Fibroblast of pulmonary artery (primary cell): ENCODE data around the gene ANAPC10.
"Not testable (repeated sequence)": the region's sequence is repeated elsewhere in the genome, so short reads cannot be mapped to it uniquely, and the experiment has no call there.

ENCODE experiments used
- DNase-seq: peaks from one replicate; pipeline ENCODE4 v3.0.0-alpha.2; 2010; ENCODE audit warnings: low read depth
- H3K4me3 ChIP-seq: replicated peaks from 2 replicates; pipeline ENCODE4 v1.5.1; 2011; ENCODE audit warnings: low read depth, mild to moderate bottlenecking, control low read depth, low read length, moderate library complexity
- CTCF ChIP-seq: IDR thresholded peaks from 2 replicates; pipeline ENCODE4 v1.5.1; 2011; ENCODE audit warnings: mild to moderate bottlenecking, control low read depth, low read length, inconsistent platforms; ENCODE audit errors: missing control alignments

Gene ANAPC10

DNA sequence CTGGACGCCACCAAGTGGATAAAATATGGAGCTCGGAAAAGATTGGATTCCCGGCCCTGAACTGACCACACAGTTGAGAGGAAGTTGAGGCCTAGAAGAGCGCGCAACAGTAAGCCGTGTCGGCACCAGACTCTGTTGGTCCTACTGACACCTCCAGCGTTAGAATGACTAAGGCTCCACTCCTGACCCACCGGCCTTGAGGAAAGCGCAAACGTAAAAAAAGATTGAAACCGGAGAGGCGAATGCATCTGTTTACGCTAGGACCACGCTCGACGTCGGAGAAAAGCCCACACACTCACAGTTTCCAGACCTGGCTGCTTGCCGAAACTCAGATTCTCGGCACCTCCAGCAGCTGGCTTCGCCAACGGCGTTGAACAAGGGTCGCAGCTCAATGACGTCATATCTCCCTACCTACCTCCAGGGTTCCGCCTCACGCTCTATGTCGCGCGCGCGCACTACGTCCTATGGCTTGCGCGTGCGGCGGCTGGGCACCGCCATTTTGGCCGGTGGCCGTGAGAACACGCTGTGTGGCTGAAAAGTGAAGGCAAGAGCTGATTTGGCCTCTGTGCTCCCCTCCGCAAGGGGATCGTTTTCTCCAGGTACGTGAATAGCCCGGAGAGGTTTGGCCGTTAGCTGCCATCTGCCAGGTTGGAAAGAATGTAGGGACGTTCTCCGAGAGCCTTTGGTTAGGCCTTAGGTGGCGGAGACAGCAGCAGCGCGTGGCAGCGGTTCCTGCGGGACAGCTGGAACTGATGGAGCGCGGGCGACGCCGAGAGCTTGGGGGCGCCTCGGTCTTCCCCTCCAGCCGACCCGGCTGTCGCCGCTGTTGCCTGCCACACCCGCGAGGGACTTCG, at the start of gene ANAPC10, which contains the start of gene ABCE1:
Gene ANAPC10, minus strand, starts transcription at position 376 of the 854 bp plus-strand sequence. CDS start 2,097 bp downstream, outside the sequence.
Gene ABCE1, plus strand, starts transcription at position 491 of the 854 bp plus-strand sequence. CDS start 6,102 bp downstream, outside the sequence.
- peak; percentile 99 for DNase-seq
- peak within 1 kb of the TSS; percentile 70 for H3K4me3 ChIP-seq
- peak; percentile 43 for TF ChIP-seq CTCF

DNA sequence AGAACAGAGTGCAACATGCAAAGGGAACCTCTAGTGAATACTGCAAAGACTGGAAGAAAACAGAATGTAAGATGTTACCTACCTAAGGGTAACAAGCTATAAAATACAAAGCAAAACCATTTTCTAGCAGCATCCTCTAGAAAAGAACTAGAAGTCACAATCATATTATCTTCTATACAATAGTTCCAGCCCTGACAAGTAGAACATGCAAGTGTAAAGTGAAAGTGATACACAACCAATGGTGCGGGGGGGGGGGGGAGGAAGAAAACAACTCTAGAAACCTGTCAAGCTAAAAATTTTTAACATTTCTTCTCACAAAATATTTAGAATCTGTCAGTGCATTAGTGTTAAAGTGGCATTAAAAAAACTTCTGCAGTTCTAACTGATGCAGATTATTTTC, 38.2 kb upstream of the ANAPC10 start:
- not testable (repeated sequence) for DNase-seq

DNA sequence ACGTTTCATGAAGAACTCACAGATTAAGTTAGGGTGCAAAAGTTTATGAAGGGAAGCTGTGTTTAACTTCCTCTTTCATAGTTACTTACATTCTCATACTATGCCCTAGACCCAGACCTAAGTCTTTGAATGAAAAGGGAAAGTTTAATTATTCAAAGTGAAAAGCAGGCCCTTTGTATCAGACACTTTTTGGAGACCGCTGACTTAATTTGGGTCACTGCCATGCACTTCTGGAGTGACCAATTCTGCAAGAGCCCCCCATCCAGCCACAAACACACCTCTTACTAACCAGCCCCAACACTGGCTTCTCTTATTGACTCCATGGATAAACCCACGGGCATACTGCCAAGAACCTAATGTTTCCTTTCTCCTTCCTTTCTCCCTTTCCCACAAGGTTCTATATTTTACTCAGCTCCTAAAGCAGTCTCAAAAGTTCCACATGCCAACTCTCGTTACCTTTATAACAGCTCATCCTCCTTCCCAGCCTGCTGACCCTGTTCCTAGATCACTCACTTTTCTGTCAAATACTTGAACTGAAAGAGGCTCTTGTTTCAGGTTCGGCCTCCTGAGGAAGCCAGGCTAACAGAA, 34.6 kb upstream of the ANAPC10 start:
- TF ChIP-seq CTCF = no peak
- DNase-seq = peak; percentile 35
- H3K4me3 ChIP-seq = no peak overlapping the region

More for the DNA sequence above, 38.2 kb upstream of the ANAPC10 start:
- H3K4me3 ChIP-seq = not testable (repeated sequence)

- H3K4me3 ChIP-seq = no peak overlapping the region
- TF ChIP-seq CTCF = no peak
- DNase-seq = no peak
Measured at GRCh38 chr4:145131848-145132247, 33.9 kb upstream of the ANAPC10 start.

DNA sequence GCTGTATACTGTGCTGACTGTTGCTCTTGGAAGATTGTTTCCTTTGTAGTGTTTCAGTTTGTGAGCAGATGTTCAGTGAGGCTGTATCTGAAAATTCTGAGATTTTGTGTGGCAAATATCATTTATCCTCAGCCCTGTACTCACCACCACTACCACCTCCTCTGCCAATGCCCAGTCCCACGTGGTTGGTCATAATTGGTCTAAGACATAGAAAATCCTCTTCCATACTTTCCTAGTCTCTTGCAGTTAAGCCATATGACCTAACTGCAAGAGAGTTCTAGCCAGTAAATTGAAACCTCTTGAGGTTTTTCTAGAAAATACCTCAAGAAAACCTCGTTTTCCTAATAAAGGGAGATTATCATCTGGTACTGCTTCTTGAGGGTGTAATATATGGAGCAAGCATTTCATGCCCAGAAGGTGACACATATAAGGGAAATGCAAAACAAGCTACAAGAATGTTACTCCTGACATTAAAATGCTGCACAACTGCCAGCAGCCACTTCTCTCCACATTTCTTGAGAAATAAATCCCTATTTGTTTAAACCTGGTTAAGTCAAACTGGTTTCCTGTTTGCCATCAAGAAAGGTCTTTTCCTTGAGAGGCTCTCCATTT, 32.9 kb upstream of the ANAPC10 start:
- DNase-seq = peak; percentile 70
- no peak overlapping the region for H3K4me3 ChIP-seq
- no peak for TF ChIP-seq CTCF

- no peak for DNase-seq
- no peak for TF ChIP-seq CTCF
Measured at GRCh38 chr4:145130130-145130529, 32.1 kb upstream of the ANAPC10 start.

DNA sequence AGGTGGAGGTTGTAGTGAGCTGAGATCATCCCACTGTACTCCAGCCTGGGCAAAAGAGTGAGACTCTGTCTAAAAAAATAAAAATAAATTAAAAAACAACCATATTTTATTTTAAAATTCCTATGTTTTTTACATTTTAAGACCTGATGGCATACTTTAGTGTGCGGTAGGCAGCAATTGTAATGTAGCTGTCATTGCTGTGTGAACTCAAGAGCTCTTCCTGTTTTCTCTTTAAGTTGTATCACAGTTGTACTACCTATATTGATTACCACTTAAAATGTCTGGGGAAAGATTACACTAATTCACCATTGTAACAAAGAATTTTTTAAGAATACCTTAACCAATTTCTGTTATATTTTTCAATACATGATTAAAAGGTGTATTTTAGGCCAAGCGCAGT, 27.4 kb upstream of the ANAPC10 start:
- no peak for TF ChIP-seq CTCF
- no peak overlapping the region for H3K4me3 ChIP-seq
- DNase-seq = no peak

More at GRCh38 chr4:145130130-145130529, 32.1 kb upstream of the ANAPC10 start:
- H3K4me3 ChIP-seq = no peak overlapping the region
